ENCODE results near the gene LARP1B.

- TF ChIP-seq POLR2AphosphoS5 (IDR thresholded peaks at IDR 0.05; ENCODE audit: insufficient read depth in 1 of 2, low read depth in 1 of 2), result no peak
- TF ChIP-seq, protein P1, sequence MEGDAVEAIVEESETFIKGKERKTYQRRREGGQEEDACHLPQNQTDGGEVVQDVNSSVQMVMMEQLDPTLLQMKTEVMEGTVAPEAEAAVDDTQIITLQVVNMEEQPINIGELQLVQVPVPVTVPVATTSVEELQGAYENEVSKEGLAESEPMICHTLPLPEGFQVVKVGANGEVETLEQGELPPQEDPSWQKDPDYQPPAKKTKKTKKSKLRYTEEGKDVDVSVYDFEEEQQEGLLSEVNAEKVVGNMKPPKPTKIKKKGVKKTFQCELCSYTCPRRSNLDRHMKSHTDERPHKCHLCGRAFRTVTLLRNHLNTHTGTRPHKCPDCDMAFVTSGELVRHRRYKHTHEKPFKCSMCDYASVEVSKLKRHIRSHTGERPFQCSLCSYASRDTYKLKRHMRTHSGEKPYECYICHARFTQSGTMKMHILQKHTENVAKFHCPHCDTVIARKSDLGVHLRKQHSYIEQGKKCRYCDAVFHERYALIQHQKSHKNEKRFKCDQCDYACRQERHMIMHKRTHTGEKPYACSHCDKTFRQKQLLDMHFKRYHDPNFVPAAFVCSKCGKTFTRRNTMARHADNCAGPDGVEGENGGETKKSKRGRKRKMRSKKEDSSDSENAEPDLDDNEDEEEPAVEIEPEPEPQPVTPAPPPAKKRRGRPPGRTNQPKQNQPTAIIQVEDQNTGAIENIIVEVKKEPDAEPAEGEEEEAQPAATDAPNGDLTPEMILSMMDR (IDR thresholded peaks at IDR 0.05), result no peak
Observed at GRCh38 chr4:128221586-128221985, 160.5 kb downstream of the LARP1B start.
